Measurements from ENCODE around the gene SLCO4A1.

DNA sequence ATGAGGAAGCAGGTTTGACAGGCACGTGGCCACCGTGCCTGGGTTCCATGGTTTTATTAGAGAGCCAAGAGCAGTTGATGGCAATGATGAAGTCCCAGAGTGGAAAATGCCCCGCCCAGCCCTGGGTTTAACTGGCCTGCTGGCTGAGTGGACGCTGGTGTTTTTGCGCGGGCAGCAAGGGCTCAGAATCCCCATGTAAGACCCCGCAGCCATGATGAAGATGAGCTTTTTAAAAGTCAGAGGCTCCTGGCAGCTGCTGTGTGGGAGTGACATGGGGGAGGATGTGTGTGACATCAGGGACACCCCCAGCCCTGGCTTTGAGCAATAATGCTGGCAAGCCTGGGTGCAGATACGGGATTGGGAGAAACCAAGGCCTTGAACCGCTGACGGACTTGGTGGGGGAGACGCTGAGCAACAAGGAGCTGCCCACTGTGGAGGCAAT lies 33.0 kb upstream of the SLCO4A1 start:
- no peak for TF ChIP-seq POLR2A (IDR thresholded peaks at IDR 0.05)
- TF ChIP-seq, protein P1, sequence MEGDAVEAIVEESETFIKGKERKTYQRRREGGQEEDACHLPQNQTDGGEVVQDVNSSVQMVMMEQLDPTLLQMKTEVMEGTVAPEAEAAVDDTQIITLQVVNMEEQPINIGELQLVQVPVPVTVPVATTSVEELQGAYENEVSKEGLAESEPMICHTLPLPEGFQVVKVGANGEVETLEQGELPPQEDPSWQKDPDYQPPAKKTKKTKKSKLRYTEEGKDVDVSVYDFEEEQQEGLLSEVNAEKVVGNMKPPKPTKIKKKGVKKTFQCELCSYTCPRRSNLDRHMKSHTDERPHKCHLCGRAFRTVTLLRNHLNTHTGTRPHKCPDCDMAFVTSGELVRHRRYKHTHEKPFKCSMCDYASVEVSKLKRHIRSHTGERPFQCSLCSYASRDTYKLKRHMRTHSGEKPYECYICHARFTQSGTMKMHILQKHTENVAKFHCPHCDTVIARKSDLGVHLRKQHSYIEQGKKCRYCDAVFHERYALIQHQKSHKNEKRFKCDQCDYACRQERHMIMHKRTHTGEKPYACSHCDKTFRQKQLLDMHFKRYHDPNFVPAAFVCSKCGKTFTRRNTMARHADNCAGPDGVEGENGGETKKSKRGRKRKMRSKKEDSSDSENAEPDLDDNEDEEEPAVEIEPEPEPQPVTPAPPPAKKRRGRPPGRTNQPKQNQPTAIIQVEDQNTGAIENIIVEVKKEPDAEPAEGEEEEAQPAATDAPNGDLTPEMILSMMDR (IDR thresholded peaks at IDR 0.05): no peak

Data from uterus (tissue), 2 donors.